HuH-7 (cell line): Measurements from ENCODE around the gene FOXP4.

Source experiments
- DNase-seq: peaks from one replicate; pipeline ENCODE4 v3.0.0; 2011; ENCODE audit warnings: low spot score

FOXP4 gene

GRCh38 chr6:41563060-41563776 is 17.0 kb downstream of the FOXP4 start:
- DNase-seq, result no peak

GRCh38 chr6:41564448-41565142 is 18.4 kb downstream of the FOXP4 start:
- DNase-seq, result no peak

- no peak for DNase-seq
These were observed 19.5 kb downstream of the FOXP4 start for GRCh38 chr6:41565701-41566100.

- DNase-seq, result no peak
These were observed 20.8 kb downstream of the FOXP4 start for GRCh38 chr6:41566961-41567360.

DNA sequence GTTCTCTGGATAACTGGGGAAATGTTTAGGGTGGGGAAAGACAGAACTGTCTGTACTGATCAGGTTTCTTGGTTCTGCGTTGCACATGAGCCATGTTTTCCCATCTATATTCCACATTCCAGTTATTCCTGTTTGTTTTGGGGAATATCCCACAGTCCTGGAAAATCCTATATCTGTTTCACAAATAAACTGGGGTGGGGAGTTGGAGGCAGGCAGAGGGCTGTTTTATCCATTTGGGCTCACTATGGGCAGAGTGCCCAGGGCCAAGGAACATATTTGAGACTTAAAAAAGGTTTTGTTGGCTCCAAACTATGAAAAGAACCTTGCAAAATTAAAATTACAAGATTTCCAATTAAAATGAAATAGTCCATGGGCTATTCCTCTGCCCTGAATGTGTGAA is 21.5 kb downstream of the FOXP4 start:
- DNase-seq, result no peak

GRCh38 chr6:41568202-41568584 is 22.0 kb downstream of the FOXP4 start:
- no peak for DNase-seq

DNA sequence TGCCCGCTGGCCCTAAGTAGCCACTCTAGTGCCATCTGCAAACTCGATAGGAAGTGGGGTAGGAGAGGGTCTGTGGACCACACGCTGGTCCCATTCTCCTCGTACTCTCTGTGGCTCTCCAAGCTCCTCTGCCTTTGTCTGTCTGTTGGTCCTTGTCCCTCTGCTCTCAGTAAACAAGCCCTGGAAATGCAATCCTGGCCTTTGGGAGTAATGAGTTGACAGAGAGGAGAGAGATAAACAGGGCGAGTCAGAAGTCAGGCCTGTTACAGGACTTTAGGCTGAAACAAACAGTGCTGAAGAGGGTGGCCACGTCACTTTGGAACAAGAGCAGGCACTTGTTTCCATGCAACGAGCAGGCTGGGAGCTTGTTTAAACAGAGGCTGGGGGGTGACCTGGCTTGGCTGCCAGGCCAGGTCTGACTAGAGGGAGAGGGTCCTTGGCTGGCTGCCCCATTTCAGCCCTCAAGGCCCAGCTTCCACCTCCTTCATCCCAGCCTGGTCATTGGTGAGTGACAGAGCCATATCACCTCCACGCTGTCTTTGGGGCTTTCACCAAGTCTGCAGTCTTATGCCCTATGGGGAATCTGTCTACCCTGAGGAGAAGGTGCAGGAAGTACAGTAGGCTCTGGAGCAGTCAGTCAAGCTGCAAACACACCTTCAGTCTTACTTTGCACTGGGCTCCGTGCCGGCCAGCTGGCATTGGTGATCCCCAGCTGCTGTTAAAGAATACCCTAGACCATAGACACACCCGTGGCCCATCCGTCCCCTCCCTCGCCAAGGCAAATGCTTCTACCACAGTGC is 22.6 kb downstream of the FOXP4 start:
- peak; percentile 77 for DNase-seq

DNA sequence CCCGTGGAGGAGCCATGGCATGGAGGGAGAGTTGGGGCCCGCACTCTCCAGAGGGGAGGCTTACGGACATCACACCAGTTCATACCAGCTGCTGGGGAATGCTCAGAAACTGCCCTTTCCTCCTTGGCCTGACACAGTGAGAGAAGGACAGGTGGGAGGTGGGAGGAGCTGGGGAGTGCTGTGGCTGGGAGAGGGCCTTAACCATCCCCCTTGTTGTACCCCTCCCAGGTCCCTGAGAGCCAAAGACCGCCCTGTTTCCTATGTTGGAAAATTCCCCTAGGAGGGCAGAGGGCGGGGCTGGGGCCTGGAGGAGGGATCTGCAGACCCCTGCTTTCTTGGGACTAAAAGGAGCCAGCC is 24.1 kb downstream of the FOXP4 start:
- DNase-seq, result no peak

DNA sequence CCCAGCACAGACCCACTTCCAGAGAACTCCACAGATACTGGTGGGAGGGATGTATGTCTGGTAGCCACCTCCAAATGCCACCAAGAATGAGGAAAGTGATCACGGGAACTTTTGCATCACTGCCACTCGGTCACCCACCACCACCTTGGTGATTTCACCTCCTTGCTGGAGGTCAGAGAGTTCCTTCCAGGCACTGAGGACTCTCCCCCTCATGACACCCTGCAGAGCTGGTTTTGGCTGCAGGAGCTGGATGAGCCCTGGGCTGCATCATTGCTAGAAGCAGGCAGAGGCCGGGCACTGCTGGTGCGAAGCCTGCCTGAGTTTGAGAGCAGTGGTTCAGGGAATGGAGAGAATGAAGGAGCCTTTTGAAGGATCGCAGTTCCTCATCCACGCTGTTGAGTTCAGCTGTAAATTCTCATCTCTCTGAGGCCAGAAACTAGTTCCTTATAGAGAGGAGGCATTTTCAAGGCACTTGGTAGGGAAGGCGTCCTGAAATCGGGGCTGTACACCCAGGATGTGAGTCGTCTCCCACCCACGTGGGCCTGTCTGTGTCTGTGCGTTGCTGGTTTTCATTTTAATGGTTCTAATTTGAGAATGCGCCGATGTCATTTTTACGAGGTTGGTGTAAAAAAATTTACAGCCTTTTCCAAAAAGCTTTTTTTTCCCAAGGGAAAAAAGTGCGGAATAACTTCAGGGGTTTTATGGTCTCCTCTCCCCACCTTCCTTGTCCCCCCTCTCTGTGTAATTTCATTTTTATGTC is 25.0 kb downstream of the FOXP4 start:
- DNase-seq, result no peak

DNA sequence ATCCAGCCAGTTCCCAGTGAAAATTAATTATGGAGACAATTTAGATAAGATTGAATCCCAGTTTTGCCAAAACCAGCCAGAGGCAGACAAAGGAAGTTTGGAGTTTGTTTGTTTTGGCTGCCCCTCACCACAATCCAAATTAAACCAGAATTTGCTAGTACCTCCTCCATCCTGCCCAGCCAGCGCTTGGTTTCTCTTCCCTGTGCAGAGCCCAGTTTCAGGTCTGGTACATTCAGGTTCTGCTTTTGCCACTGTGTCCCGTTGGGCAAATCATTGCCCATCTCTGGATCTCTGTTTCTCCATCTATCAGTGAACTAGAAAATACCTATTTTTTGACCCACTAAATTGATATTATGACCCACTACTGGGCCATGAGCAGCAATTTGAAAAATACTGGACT is 26.4 kb downstream of the FOXP4 start:
- DNase-seq, result no peak

DNA sequence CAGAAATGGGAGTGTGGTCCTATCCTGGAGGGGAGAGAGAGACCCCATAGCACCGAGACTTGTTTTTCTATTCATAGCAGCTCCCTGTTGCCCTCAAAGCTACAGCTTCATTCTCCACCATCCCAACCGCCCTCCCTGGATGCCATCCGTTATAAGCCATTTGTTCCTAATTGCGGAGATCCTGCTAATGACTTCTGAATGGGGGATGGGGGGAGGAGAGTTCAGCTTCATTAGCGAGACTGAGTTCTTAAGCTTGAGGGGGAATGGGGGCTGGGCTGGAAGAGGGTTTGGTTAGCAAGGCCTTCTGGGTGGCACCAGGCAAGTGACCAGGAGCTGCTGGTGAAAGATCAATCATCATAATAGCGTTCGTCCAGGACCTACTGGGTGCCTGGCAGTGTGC is 27.1 kb downstream of the FOXP4 start:
- no peak for DNase-seq

DNA sequence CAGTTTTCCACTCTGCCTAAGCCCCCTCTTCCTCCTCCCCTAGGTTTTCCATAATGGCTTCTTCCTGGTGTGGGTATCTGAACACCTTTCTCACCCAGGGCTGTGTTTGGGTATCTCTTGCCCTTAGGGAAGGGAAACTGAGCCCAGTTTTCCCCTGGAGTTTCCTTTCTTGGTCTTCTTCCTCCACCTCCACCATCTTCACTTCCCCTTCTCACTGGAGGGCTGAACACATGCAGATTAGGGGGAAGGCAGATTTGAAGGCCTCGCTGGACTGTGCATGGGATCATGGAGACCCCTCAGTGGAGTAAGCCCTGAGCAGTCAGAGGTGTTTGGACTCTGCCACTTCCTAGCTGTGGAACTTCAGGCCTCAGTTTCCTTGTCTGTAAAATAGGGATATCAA is 27.8 kb downstream of the FOXP4 start:
- DNase-seq, result no peak

DNA sequence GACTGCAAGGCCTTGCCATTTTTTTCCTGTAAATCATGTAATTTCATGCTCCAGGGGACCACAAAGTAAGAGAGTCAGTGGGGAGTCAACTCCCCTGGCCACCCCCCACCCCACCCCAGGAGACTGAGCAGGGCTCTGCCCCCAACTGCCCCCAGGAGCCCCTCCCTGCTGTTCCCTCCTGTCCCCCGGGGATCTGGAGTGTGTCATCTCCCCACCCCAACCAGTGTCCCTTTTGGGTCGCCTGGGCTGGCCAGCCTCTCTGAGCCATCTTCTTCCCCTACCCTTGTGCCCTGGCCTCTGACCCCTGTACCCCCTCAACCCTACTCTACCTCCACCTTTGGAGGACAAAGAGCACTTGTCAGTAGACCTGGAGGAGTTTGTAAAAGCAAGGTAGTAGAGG is 29.4 kb downstream of the FOXP4 start:
- no peak for DNase-seq

- DNase-seq, result no peak
These were observed 30.5 kb downstream of the FOXP4 start for GRCh38 chr6:41576667-41577066.

DNA sequence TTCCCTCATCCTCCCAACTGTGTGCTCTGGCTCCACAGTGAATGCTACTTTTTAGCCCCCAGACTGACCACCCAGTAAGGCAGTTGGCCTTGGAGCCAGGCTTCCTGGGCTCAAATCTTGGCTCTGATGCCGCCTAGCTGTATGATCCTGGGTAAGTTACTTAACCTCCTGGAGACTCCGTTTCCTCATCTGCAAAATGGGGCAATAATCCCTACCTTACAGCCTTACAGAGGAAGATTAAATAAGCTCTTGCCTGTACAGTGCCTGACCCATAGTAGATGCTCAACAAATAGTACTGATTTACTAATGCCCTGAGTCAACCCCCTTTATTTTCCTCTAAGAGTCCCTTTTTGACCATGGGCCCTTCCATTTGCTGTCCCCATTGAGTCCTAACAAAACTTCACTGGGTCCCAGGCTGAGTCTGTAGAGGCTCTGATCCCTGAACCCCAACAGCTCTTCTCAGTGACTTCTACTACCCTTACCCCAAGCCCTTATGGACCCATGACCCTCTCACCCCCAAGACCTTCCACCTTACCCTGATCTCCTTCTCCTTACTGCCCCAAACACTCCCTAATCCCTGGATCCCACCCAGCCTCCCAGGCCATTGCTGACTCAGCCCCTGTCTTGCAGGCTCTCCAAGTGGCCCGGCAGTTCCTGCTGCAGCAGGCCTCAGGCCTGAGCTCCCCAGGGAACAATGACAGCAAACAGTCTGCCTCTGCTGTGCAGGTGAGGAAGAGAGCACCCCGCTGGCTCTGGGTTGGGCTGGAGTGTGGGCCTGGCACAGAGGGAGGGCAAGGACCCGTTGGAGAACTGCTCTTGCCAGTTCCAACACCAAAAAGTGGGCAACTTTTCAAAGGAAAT is 31.4 kb downstream of the FOXP4 start:
- DNase-seq, result peak; percentile 49

GRCh38 chr6:41578217-41579087 is 32.3 kb downstream of the FOXP4 start:
- peak; percentile 76 for DNase-seq

DNA sequence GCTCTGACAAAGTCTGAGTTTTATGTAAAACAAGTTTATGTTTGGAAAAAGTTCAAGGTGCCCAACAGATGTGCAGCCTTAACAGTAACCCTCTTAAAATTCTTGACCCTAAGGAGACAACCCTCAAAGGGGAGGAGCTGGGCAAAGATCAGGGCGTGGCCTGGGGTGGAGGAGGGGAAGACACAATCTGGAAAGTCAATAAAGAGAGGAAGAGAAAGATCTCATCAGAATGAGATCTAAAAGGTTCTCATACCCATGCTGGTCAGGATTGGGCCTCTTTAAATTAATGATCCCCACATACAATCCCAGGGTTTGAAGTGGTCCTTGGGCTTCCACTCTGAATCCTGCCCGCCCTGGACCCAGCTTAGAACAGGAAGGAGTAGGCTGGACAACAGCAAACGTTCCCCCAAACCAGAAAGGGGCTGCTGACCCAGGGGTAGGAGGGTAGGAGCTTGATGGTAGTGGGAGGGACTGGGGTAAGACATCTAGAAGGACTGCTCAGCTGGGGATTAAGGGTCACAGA is 33.0 kb downstream of the FOXP4 start:
- DNase-seq, result peak; percentile 60

DNA sequence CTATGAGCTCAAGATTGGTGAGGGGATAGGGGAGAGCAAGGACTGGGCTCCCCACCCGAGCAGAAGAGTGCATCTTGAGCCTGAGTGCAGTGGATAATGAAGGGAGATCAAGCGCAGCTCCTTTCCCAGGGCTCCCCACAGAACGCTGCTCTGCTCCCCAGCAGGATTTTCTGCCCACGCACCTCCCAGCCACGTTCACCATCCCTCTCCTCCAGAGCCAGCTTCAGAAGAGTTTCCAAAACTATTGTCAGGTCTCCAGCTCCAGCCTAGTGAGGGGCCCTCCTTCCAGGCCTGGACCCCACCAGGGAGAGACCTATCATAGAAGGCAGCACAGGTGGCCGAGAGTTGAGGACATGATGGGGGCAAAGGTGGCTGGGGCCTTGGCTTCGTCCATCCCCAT is 34.5 kb downstream of the FOXP4 start:
- no peak for DNase-seq

- DNase-seq, result no peak
These were observed 35.3 kb downstream of the FOXP4 start for GRCh38 chr6:41581381-41581991.

- no peak for DNase-seq
These were observed 36.4 kb downstream of the FOXP4 start for GRCh38 chr6:41582540-41582939.
